ENCODE data around the gene WEE1.
A peak's percentile ranks its signal among the peaks of the same experiment; 100 is the strongest.

GRCh38 chr11:9535189-9535781 lies 38.2 kb upstream of the WEE1 start:
- TF ChIP-seq CTCF (conservative IDR thresholded peaks at IDR 0.05; ENCODE audit: low read depth, low read length) (peak; percentile 85), EZH2 (IDR thresholded peaks at IDR 0.05; ENCODE audit: borderline replicate concordance, low read depth, low read length, poor library complexity, severe bottlenecking) (no peak)
